Loucy (cell line): ENCODE measurements around the gene ZSCAN25.

ENCODE experiments used
- CTCF ChIP-seq: fragments of 200-600 bp; sonication (generic); conservative IDR thresholded peaks from 2 replicates; pipeline ENCODE4 v1.5.1; 2014; ENCODE audit warnings: mild to moderate bottlenecking, antibody characterized with exemption, low read length
- EZH2phosphoT487 ChIP-seq: fragments of 200-600 bp; IDR thresholded peaks from 2 replicates; pipeline ENCODE4 v1.6.1; 2018; ENCODE audit warnings: antibody characterized with exemption, mild to moderate bottlenecking, moderate library complexity, borderline replicate concordance

GRCh38 chr7:99579956-99580777 lies 36.6 kb upstream of the ZSCAN25 start:
- TF ChIP-seq CTCF (no peak; the same call in 1 of the 2 replicates), EZH2phosphoT487 (no peak)
